ENCODE measurements around the gene CERS6. TPM values are rescaled to one million over a fixed set of nuclear protein-coding genes. Genes with fewer than 3 reads are reported as not detected.

Gene CERS6
- polyA plus RNA-seq, 3 donors = 7.6 to 17.7 (median 15.6) TPM

GRCh38 chr2:168560817-168561499 lies 104.9 kb downstream of the CERS6 start:
- peaks cover 30 to 52% of the 10 kb centered on the region in 2 donors for H3K36me3 Mint-ChIP-seq
- no peak overlapping the region for H3K4me3 Mint-ChIP-seq
- Histone ChIP-seq H3K27ac (ENCODE audit: low read depth in 1 of 2, low read length in 2 of 2) (no peak overlapping the region), H3K4me1 (ENCODE audit: control insufficient read depth in 1 of 2, insufficient read depth in 2 of 2, low read length in 2 of 2) (peaks cover 0 to 5% of the 10 kb centered on the region in 2 donors), H3K4me2 (replicated peaks; ENCODE audit: extremely low read depth, low read length, poor library complexity, severe bottlenecking) (no peak overlapping the region), H3K9me3 (replicated peaks in 1 of 2; ENCODE audit: control insufficient read depth in 1 of 2, insufficient read depth in 1 of 2, low read length in 2 of 2) (peaks cover 0 to 4% of the 10 kb centered on the region in 2 donors), H3K79me2 (ENCODE audit: insufficient read depth, low read length) (peaks cover 58% of the 10 kb centered on the region), H3K27me3 (ENCODE audit: control insufficient read depth in 2 of 2, insufficient read depth in 2 of 2, low read length in 2 of 2) (no peaks in the 10 kb centered on the region), H3K36me3 (replicated peaks in 1 of 2; ENCODE audit: control insufficient read depth in 1 of 2, insufficient read depth in 2 of 2, low read length in 2 of 2) (peaks cover 15 to 34% of the 10 kb centered on the region in 2 donors), H3K4me3 (replicated peaks in 1 of 3; ENCODE audit: low read depth in 2 of 3, low read length in 3 of 3) (no peak overlapping the region), H2AFZ (ENCODE audit: insufficient read depth, low read depth, low read length, poor library complexity, severe bottlenecking) (no peak overlapping the region), H4K20me1 (ENCODE audit: insufficient read depth, low read length) (peaks cover 5% of the 10 kb centered on the region), H3K9ac (ENCODE audit: insufficient read depth, low read length, poor library complexity, severe bottlenecking) (no peak overlapping the region)
- H3K27me3 Mint-ChIP-seq (ENCODE audit: low read depth in 3 of 3) = no peaks in the 10 kb centered on the region
- 94% methylated on average over 4 of the region's 7 CpGs for WGBS (ENCODE audit: insufficient coverage)
- intact Hi-C loops (cut with micrococcal nuclease) = no loop called here
- no peak for TF ChIP-seq CTCF (IDR thresholded peaks at IDR 0.05)
- H3K27ac Mint-ChIP-seq = no peak overlapping the region
- peaks cover 19% of the 10 kb centered on the region for H3K4me1 Mint-ChIP-seq
- DNase-seq = no peak
- H3K9me3 Mint-ChIP-seq = peaks cover 0 to 9% (median 4%) of the 10 kb centered on the region in 7 donors

- Histone ChIP-seq H3K27ac (ENCODE audit: low read depth in 1 of 2, low read length in 2 of 2) (no peak overlapping the region), H3K79me2 (ENCODE audit: insufficient read depth, low read length) (peaks cover 58% of the 10 kb centered on the region), H3K27me3 (ENCODE audit: control insufficient read depth in 2 of 2, insufficient read depth in 2 of 2, low read length in 2 of 2) (no peaks in the 10 kb centered on the region), H3K4me1 (ENCODE audit: control insufficient read depth in 1 of 2, insufficient read depth in 2 of 2, low read length in 2 of 2) (peaks cover 0 to 5% of the 10 kb centered on the region in 2 donors), H3K4me2 (replicated peaks; ENCODE audit: extremely low read depth, low read length, poor library complexity, severe bottlenecking) (no peak overlapping the region), H3K4me3 (replicated peaks in 1 of 3; ENCODE audit: low read depth in 2 of 3, low read length in 3 of 3) (no peak overlapping the region), H3K9me3 (replicated peaks in 1 of 2; ENCODE audit: control insufficient read depth in 1 of 2, insufficient read depth in 1 of 2, low read length in 2 of 2) (peaks cover 0 to 4% of the 10 kb centered on the region in 2 donors), H3K36me3 (replicated peaks in 1 of 2; ENCODE audit: control insufficient read depth in 1 of 2, insufficient read depth in 2 of 2, low read length in 2 of 2) (peaks cover 19 to 34% of the 10 kb centered on the region in 2 donors), H3K9ac (ENCODE audit: insufficient read depth, low read length, poor library complexity, severe bottlenecking) (no peak overlapping the region), H4K20me1 (ENCODE audit: insufficient read depth, low read length) (peaks cover 5% of the 10 kb centered on the region), H2AFZ (ENCODE audit: insufficient read depth, low read depth, low read length, poor library complexity, severe bottlenecking) (no peak overlapping the region)
- no CpG with 5 or more reads among the region's 6 CpGs for WGBS (ENCODE audit: insufficient coverage)
- peak overlapping the region in 1 of 7 donors; percentile 31 for H3K27ac Mint-ChIP-seq
- H3K4me1 Mint-ChIP-seq = peaks cover 19% of the 10 kb centered on the region
- no peaks in the 10 kb centered on the region for H3K27me3 Mint-ChIP-seq (ENCODE audit: low read depth in 3 of 3)
- no peak for TF ChIP-seq CTCF (IDR thresholded peaks at IDR 0.05)
- H3K36me3 Mint-ChIP-seq = peaks cover 30 to 52% of the 10 kb centered on the region in 2 donors
- peaks cover 0 to 9% (median 4%) of the 10 kb centered on the region in 7 donors for H3K9me3 Mint-ChIP-seq
- intact Hi-C loops (cut with micrococcal nuclease) = no loop called here
- no peak overlapping the region for H3K4me3 Mint-ChIP-seq
- DNase-seq = no peak
These were observed 105.9 kb downstream of the CERS6 start for GRCh38 chr2:168561991-168562390.
